ENCODE results near the gene LUM.

Gene LUM

GRCh38 chr12:91139286-91139685 lies 28.0 kb upstream of the LUM start:
- Histone ChIP-seq H2AFZ (ENCODE audit: low read depth) (no peak overlapping the region), H3K36me3 (ENCODE audit: insufficient read depth) (no peaks in the 10 kb centered on the region), H3K27ac (no peak overlapping the region), H4K20me1 (ENCODE audit: insufficient read depth) (no peaks in the 10 kb centered on the region), H3K4me3 (IDR thresholded peaks at IDR 0.05; ENCODE audit: insufficient read depth, low read depth, low read length) (no peak overlapping the region), H3K4me2 (no peak overlapping the region), H3K27me3 (ENCODE audit: insufficient read depth, low read depth) (no peaks in the 10 kb centered on the region), H3K9ac (no peak overlapping the region), H3K4me1 (ENCODE audit: low read depth, poor library complexity, severe bottlenecking) (no peaks in the 10 kb centered on the region), H3K79me2 (ENCODE audit: insufficient read depth, low read depth) (no peaks in the 10 kb centered on the region)
- no peak for TF ChIP-seq CTCF (conservative IDR thresholded peaks at IDR 0.05; ENCODE audit: low read depth, low read length)

GRCh38 chr12:91138337-91138920 lies 27.1 kb upstream of the LUM start:
- no peaks in the 10 kb centered on the region for H4K20me1 ChIP-seq (ENCODE audit: insufficient read depth)
- H3K79me2 ChIP-seq (ENCODE audit: insufficient read depth, low read depth): no peaks in the 10 kb centered on the region
- H3K4me2 ChIP-seq: no peak overlapping the region
- no peak overlapping the region for H2AFZ ChIP-seq (ENCODE audit: low read depth)
- no peak overlapping the region for H3K9ac ChIP-seq
- H3K27me3 ChIP-seq (ENCODE audit: insufficient read depth, low read depth): no peaks in the 10 kb centered on the region
- H3K4me1 ChIP-seq (ENCODE audit: low read depth, poor library complexity, severe bottlenecking): no peaks in the 10 kb centered on the region
- TF ChIP-seq CTCF (conservative IDR thresholded peaks at IDR 0.05; ENCODE audit: low read depth, low read length): no peak
- no peaks in the 10 kb centered on the region for H3K36me3 ChIP-seq (ENCODE audit: insufficient read depth)
- H3K4me3 ChIP-seq (IDR thresholded peaks at IDR 0.05; ENCODE audit: insufficient read depth, low read depth, low read length): no peak overlapping the region
- H3K27ac ChIP-seq: no peak overlapping the region

- H4K20me1 ChIP-seq (ENCODE audit: insufficient read depth): no peaks in the 10 kb centered on the region
- no peaks in the 10 kb centered on the region for H3K4me1 ChIP-seq (ENCODE audit: low read depth, poor library complexity, severe bottlenecking)
- H3K36me3 ChIP-seq (ENCODE audit: insufficient read depth): no peaks in the 10 kb centered on the region
- H3K4me3 ChIP-seq (IDR thresholded peaks at IDR 0.05; ENCODE audit: insufficient read depth, low read depth, low read length): no peak overlapping the region
- no peaks in the 10 kb centered on the region for H3K27me3 ChIP-seq (ENCODE audit: insufficient read depth, low read depth)
- H3K27ac ChIP-seq: no peak overlapping the region
- no peaks in the 10 kb centered on the region for H3K79me2 ChIP-seq (ENCODE audit: insufficient read depth, low read depth)
- TF ChIP-seq CTCF (conservative IDR thresholded peaks at IDR 0.05; ENCODE audit: low read depth, low read length): no peak
- no peak overlapping the region for H3K9ac ChIP-seq
- no peak overlapping the region for H3K4me2 ChIP-seq
- H2AFZ ChIP-seq (ENCODE audit: low read depth): no peak overlapping the region
Observed at GRCh38 chr12:91133871-91134270, 22.6 kb upstream of the LUM start.

- no peak overlapping the region for H3K4me2 ChIP-seq
- H3K4me3 ChIP-seq (IDR thresholded peaks at IDR 0.05; ENCODE audit: insufficient read depth, low read depth, low read length): no peak overlapping the region
- no peaks in the 10 kb centered on the region for H4K20me1 ChIP-seq (ENCODE audit: insufficient read depth)
- H3K4me1 ChIP-seq (ENCODE audit: low read depth, poor library complexity, severe bottlenecking): no peaks in the 10 kb centered on the region
- TF ChIP-seq CTCF (conservative IDR thresholded peaks at IDR 0.05; ENCODE audit: low read depth, low read length): no peak
- no peaks in the 10 kb centered on the region for H3K79me2 ChIP-seq (ENCODE audit: insufficient read depth, low read depth)
- H3K27ac ChIP-seq: no peak overlapping the region
- no peaks in the 10 kb centered on the region for H3K27me3 ChIP-seq (ENCODE audit: insufficient read depth, low read depth)
- no peak overlapping the region for H2AFZ ChIP-seq (ENCODE audit: low read depth)
- no peak overlapping the region for H3K9ac ChIP-seq
- no peaks in the 10 kb centered on the region for H3K36me3 ChIP-seq (ENCODE audit: insufficient read depth)
Observed at GRCh38 chr12:91129662-91130362, 18.5 kb upstream of the LUM start.

Measured in KMS-11 (cell line).